Neuron (in vitro differentiated cells): Measurements from ENCODE around the gene ANO9.
"Not testable (repeated sequence)": the region's sequence is repeated elsewhere in the genome, so short reads cannot be mapped to it uniquely, and the experiment has no call there.

Source experiments
- H2AFZ ChIP-seq: one replicate; pipeline ENCODE4 v1.6.1; 2013; ENCODE audit warnings: low read depth, mild to moderate bottlenecking, inconsistent platforms, low read length, moderate library complexity
- H3K27me3 ChIP-seq: one replicate; pipeline ENCODE4 v1.6.1; 2013; ENCODE audit warnings: low read length; ENCODE audit not compliant: insufficient read depth
- H3K36me3 ChIP-seq: one replicate; pipeline ENCODE4 v1.6.1; 2013; ENCODE audit warnings: low read length; ENCODE audit not compliant: insufficient read depth
- H3K4me1 ChIP-seq: one replicate; pipeline ENCODE4 v1.6.1; 2013; ENCODE audit warnings: low read length; ENCODE audit not compliant: insufficient read depth
- H3K4me3 ChIP-seq: 2 replicates; pipeline ENCODE4 v1.5.1; 2013; ENCODE audit warnings: mild to moderate bottlenecking, low read length, moderate library complexity
- H3K9me3 ChIP-seq: one replicate; pipeline ENCODE4 v1.6.1; 2013; ENCODE audit warnings: low read length

The ANO9 gene

GRCh38 chr11:417652-418342 is 24.0 kb downstream of the ANO9 start:
- Histone ChIP-seq H3K4me3 (no peak overlapping the region), H2AFZ (no peak overlapping the region), H3K4me1 (no peaks in the 10 kb centered on the region), H3K36me3 (no peaks in the 10 kb centered on the region), H3K9me3 (no peaks in the 10 kb centered on the region), H3K27me3 (peaks cover 56% of the 10 kb centered on the region)

GRCh38 chr11:416757-417621 is 24.8 kb downstream of the ANO9 start:
- H3K27me3 ChIP-seq: peaks cover 56% of the 10 kb centered on the region

GRCh38 chr11:416051-416756 is 25.6 kb downstream of the ANO9 start:
- no peak overlapping the region for H3K4me3 ChIP-seq
- H2AFZ ChIP-seq: no peak overlapping the region
- H3K27me3 ChIP-seq: peaks cover 56% of the 10 kb centered on the region
- H3K9me3 ChIP-seq: no peaks in the 10 kb centered on the region
- H3K4me1 ChIP-seq: no peaks in the 10 kb centered on the region
- H3K36me3 ChIP-seq: no peaks in the 10 kb centered on the region

More at GRCh38 chr11:416757-417621, 24.8 kb downstream of the ANO9 start:
- Histone ChIP-seq H2AFZ (no peak overlapping the region), H3K36me3 (no peaks in the 10 kb centered on the region), H3K4me1 (no peaks in the 10 kb centered on the region), H3K9me3 (no peaks in the 10 kb centered on the region), H3K4me3 (no peak overlapping the region)

- Histone ChIP-seq H3K9me3 (no peaks in the 10 kb centered on the region), H3K4me3 (no peak overlapping the region), H2AFZ (no peak overlapping the region), H3K4me1 (no peaks in the 10 kb centered on the region), H3K27me3 (peaks cover 56% of the 10 kb centered on the region), H3K36me3 (no peaks in the 10 kb centered on the region)
These were observed 26.2 kb downstream of the ANO9 start for GRCh38 chr11:415640-416041.

GRCh38 chr11:414318-414857 is 27.4 kb downstream of the ANO9 start:
- Histone ChIP-seq H3K36me3 (no peaks in the 10 kb centered on the region), H3K9me3 (no peaks in the 10 kb centered on the region), H2AFZ (no peak overlapping the region), H3K4me3 (no peak overlapping the region), H3K27me3 (peaks cover 62% of the 10 kb centered on the region), H3K4me1 (no peaks in the 10 kb centered on the region)

GRCh38 chr11:413120-414081 is 28.4 kb downstream of the ANO9 start:
- Histone ChIP-seq H3K9me3 (peaks cover under 1% of the 10 kb centered on the region), H2AFZ (no peak overlapping the region), H3K4me1 (no peaks in the 10 kb centered on the region), H3K36me3 (no peaks in the 10 kb centered on the region), H3K4me3 (no peak overlapping the region), H3K27me3 (peaks cover 57% of the 10 kb centered on the region)

- peaks cover 55% of the 10 kb centered on the region for H3K27me3 ChIP-seq
- H3K4me1 ChIP-seq: no peaks in the 10 kb centered on the region
- no peak overlapping the region for H2AFZ ChIP-seq
- H3K36me3 ChIP-seq: no peaks in the 10 kb centered on the region
- H3K4me3 ChIP-seq: no peak overlapping the region
- H3K9me3 ChIP-seq: peaks cover 6% of the 10 kb centered on the region
These were observed 29.1 kb downstream of the ANO9 start for GRCh38 chr11:412641-413119.

- H3K4me3 ChIP-seq, H3K9me3 ChIP-seq, H2AFZ ChIP-seq, H3K4me1 ChIP-seq, H3K36me3 ChIP-seq: not testable (repeated sequence)
- H3K27me3 ChIP-seq: peaks cover 45% of the 10 kb centered on the region
These were observed 30.3 kb downstream of the ANO9 start for GRCh38 chr11:411520-411919.

- peaks cover 40% of the 10 kb centered on the region for H3K27me3 ChIP-seq
These were observed 31.1 kb downstream of the ANO9 start for GRCh38 chr11:410711-411110.

GRCh38 chr11:409600-410483 is 32.0 kb downstream of the ANO9 start:
- Histone ChIP-seq H3K36me3 (no peaks in the 10 kb centered on the region), H3K9me3 (peaks cover 8% of the 10 kb centered on the region)

More at GRCh38 chr11:410711-411110, 31.1 kb downstream of the ANO9 start:
- H3K4me1 ChIP-seq, H3K9me3 ChIP-seq, H3K4me3 ChIP-seq, H3K36me3 ChIP-seq, H2AFZ ChIP-seq: not testable (repeated sequence)

GRCh38 chr11:409008-409599 is 32.7 kb downstream of the ANO9 start:
- Histone ChIP-seq H3K9me3 (peaks cover 9% of the 10 kb centered on the region), H3K4me1 (no peaks in the 10 kb centered on the region), H3K4me3 (no peak overlapping the region), H3K36me3 (no peaks in the 10 kb centered on the region), H2AFZ (no peak overlapping the region), H3K27me3 (peaks cover 26% of the 10 kb centered on the region)

More at GRCh38 chr11:409600-410483, 32.0 kb downstream of the ANO9 start:
- Histone ChIP-seq H3K4me3 (no peak overlapping the region), H3K4me1 (no peaks in the 10 kb centered on the region), H3K27me3 (peaks cover 32% of the 10 kb centered on the region), H2AFZ (no peak overlapping the region)
